Neural progenitor cell (in vitro differentiated cells): ENCODE results near the gene ARF5. TPM values are rescaled to one million over a fixed set of nuclear protein-coding genes. Genes with fewer than 3 reads are reported as not detected.

Experiments
- DNase-seq: peaks from one replicate; pipeline ENCODE4 v3.0.0-alpha.2; 2016; ENCODE audit warnings: low spot score
- H2AFZ ChIP-seq: fragments of 200-600 bp; sonication (generic); replicated peaks from 2 replicates; pipeline ENCODE4 v1.6.1; 2016; ENCODE audit warnings: antibody characterized with exemption
- H3F3A ChIP-seq: fragments of 200-600 bp; sonication (generic); 2 replicates; pipeline ENCODE4 v1.6.1; 2016; ENCODE audit warnings: antibody characterized with exemption, low read depth
- H3K27ac ChIP-seq: fragments of 200-600 bp; sonication (generic); 2 replicates; pipeline ENCODE4 v1.5.1; 2016; ENCODE audit warnings: mild to moderate bottlenecking
- H3K27me3 ChIP-seq: fragments of 200-600 bp; sonication (generic); 2 replicates; pipeline ENCODE4 v1.6.1; 2016; ENCODE audit warnings: mild to moderate bottlenecking, moderate library complexity
- H3K36me3 ChIP-seq: fragments of 200-600 bp; sonication (generic); 2 replicates; pipeline ENCODE4 v1.5.1; 2016
- H3K4me1 ChIP-seq: fragments of 200-600 bp; sonication (generic); 2 replicates; pipeline ENCODE4 v1.6.1; 2016; ENCODE audit warnings: mixed run types
- H3K4me2 ChIP-seq: fragments of 200-600 bp; sonication (generic); 2 replicates; pipeline ENCODE4 v1.6.1; 2016
- H3K4me3 ChIP-seq: fragments of 200-600 bp; sonication (generic); 2 replicates; pipeline ENCODE4 v1.5.1; 2016
- H3K79me2 ChIP-seq: fragments of 200-600 bp; sonication (generic); 2 replicates; pipeline ENCODE4 v1.6.1; 2016; ENCODE audit warnings: low read depth
- H3K9ac ChIP-seq: fragments of 200-600 bp; sonication (generic); 2 replicates; pipeline ENCODE4 v1.6.1; 2016
- H3K9me3 ChIP-seq: fragments of 200-600 bp; sonication (generic); 2 replicates; pipeline ENCODE4 v1.5.1; 2016; ENCODE audit warnings: low read depth
- H4K20me1 ChIP-seq: fragments of 200-600 bp; sonication (generic); 2 replicates; pipeline ENCODE4 v1.6.1; 2016; ENCODE audit warnings: low read depth
- H3K27ac Mint-ChIP-seq: 3 replicates; pipeline ENCODE4 v1.8.0; 2021; ENCODE audit warnings: mixed read lengths
- H3K27me3 Mint-ChIP-seq: 2 replicates; pipeline ENCODE4 v1.8.0; 2022; ENCODE audit warnings: low read depth, mild to moderate bottlenecking, inconsistent platforms, moderate library complexity, mixed read lengths; ENCODE audit not compliant: insufficient read depth
- H3K36me3 Mint-ChIP-seq: 3 replicates; pipeline ENCODE4 v1.8.0; 2021; ENCODE audit warnings: mixed read lengths
- H3K4me1 Mint-ChIP-seq: 3 replicates; pipeline ENCODE4 v1.8.0; 2021; ENCODE audit warnings: mixed read lengths
- H3K4me3 Mint-ChIP-seq: 3 replicates; pipeline ENCODE4 v1.8.0; 2021; ENCODE audit warnings: mild to moderate bottlenecking, moderate library complexity, mixed read lengths
- H3K9me3 Mint-ChIP-seq: 3 replicates; pipeline ENCODE4 v1.8.0; 2020; ENCODE audit warnings: mixed read lengths
- EZH2 ChIP-seq: fragments of 200-600 bp; sonication (generic); IDR thresholded peaks from 2 replicates; pipeline ENCODE4 v1.6.1; 2017; ENCODE audit warnings: antibody characterized with exemption, mild to moderate bottlenecking, moderate library complexity
- EZH2phosphoT487 ChIP-seq: fragments of 200-600 bp; sonication (generic); IDR thresholded peaks from 2 replicates; pipeline ENCODE4 v1.6.1; 2017; ENCODE audit warnings: antibody characterized with exemption
- total RNA-seq: library from RNA; depleted of rRNA; stranded (reverse); fragments of >200 nt; gene quantifications from 2 replicates; pipeline ENCODE4 v1.2.3, GENCODE V29; 2015; ENCODE audit warnings: low replicate concordance
- TF ChIP-seq, protein P1 (sequence below): fragments of 200-600 bp; sonication (generic); IDR thresholded peaks from 2 replicates; pipeline ENCODE4 v1.5.1; 2017; ENCODE audit warnings: antibody characterized with exemption, mild to moderate bottlenecking

Gene ARF5
- total RNA-seq, 1 donor from 2014 or later: 229 TPM

DNA sequence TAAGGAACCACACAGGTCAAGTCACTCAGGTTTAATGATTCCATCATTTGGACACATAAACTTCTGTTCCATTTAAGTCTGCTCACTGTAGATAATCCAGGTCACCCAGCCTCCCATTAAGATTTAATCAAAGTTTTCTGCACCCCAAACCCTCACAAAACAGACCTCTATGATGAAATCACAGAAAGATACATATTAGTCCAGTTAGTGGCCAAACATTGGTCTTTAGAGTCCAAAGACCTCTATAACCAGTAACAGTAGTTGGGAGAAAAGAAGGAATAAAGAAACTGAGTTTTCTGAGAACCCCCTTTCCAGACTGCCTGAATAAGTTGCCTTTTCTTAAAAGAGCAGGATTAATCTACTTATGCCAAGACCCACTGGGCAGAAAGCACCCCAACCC, 7.6 kb upstream of the ARF5 start:
- Mint-ChIP-seq H3K4me3 (no peak overlapping the region), H3K27me3 (peaks cover 3% of the 10 kb centered on the region), H3K36me3 (peaks cover 9% of the 10 kb centered on the region), H3K4me1 (peaks cover 15% of the 10 kb centered on the region), H3K27ac (no peak overlapping the region), H3K9me3 (no peaks in the 10 kb centered on the region)
- H3K79me2 ChIP-seq: peaks cover 21% of the 10 kb centered on the region
- no peak for DNase-seq
- peaks cover 22% of the 10 kb centered on the region for H4K20me1 ChIP-seq
- H3K36me3 ChIP-seq: no peaks in the 10 kb centered on the region
- no peaks in the 10 kb centered on the region for H3K27me3 ChIP-seq
- no peaks in the 10 kb centered on the region for H3K9me3 ChIP-seq
- peaks cover 6% of the 10 kb centered on the region for H3K4me1 ChIP-seq
- TF ChIP-seq EZH2: no peak
- TF ChIP-seq EZH2phosphoT487: no peak
- TF ChIP-seq, protein P1, sequence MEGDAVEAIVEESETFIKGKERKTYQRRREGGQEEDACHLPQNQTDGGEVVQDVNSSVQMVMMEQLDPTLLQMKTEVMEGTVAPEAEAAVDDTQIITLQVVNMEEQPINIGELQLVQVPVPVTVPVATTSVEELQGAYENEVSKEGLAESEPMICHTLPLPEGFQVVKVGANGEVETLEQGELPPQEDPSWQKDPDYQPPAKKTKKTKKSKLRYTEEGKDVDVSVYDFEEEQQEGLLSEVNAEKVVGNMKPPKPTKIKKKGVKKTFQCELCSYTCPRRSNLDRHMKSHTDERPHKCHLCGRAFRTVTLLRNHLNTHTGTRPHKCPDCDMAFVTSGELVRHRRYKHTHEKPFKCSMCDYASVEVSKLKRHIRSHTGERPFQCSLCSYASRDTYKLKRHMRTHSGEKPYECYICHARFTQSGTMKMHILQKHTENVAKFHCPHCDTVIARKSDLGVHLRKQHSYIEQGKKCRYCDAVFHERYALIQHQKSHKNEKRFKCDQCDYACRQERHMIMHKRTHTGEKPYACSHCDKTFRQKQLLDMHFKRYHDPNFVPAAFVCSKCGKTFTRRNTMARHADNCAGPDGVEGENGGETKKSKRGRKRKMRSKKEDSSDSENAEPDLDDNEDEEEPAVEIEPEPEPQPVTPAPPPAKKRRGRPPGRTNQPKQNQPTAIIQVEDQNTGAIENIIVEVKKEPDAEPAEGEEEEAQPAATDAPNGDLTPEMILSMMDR: no peak
- H3K4me3 ChIP-seq: no peak overlapping the region
- H3K4me2 ChIP-seq: no peak overlapping the region
- H3F3A ChIP-seq: no peaks in the 10 kb centered on the region
- no peak overlapping the region for H2AFZ ChIP-seq
- no peak overlapping the region for H3K9ac ChIP-seq
- H3K27ac ChIP-seq: no peak overlapping the region

DNA sequence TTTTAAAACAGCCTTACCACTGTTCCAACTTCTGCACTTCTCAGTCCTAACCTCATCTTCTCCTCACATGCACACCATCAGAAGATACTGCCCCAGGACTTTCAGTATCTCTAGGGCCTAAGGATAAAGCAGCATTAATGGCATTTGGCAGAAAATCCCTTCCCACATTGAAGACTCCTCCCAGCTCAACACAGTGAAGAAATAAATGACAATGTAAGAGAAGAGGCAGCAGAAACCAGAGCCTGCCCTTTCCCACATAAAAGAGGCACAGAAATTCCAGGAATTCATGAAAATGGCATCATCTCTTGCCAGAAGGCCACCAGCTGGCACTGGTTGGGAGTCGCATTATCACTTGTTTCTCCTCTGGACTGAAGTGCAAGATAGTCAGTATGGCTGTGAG, 6.5 kb upstream of the ARF5 start:
- Mint-ChIP-seq H3K9me3 (no peaks in the 10 kb centered on the region), H3K27ac (no peak overlapping the region), H3K4me1 (peaks cover 15% of the 10 kb centered on the region), H3K4me3 (no peak overlapping the region), H3K27me3 (peaks cover 3% of the 10 kb centered on the region), H3K36me3 (peaks cover 11% of the 10 kb centered on the region)
- H2AFZ ChIP-seq: no peak overlapping the region
- H3K79me2 ChIP-seq: peaks cover 21% of the 10 kb centered on the region
- peaks cover 22% of the 10 kb centered on the region for H4K20me1 ChIP-seq
- no peak for DNase-seq
- H3K27ac ChIP-seq: no peak overlapping the region
- peaks cover 6% of the 10 kb centered on the region for H3K4me1 ChIP-seq
- H3F3A ChIP-seq: no peaks in the 10 kb centered on the region
- TF ChIP-seq EZH2phosphoT487: no peak
- no peak for TF ChIP-seq EZH2
- TF ChIP-seq, protein P1: no peak
- peaks cover 10% of the 10 kb centered on the region for H3K27me3 ChIP-seq
- H3K9me3 ChIP-seq: no peaks in the 10 kb centered on the region
- H3K4me2 ChIP-seq: no peak overlapping the region
- H3K4me3 ChIP-seq: no peak overlapping the region
- H3K36me3 ChIP-seq: no peaks in the 10 kb centered on the region
- H3K9ac ChIP-seq: no peak overlapping the region

DNA sequence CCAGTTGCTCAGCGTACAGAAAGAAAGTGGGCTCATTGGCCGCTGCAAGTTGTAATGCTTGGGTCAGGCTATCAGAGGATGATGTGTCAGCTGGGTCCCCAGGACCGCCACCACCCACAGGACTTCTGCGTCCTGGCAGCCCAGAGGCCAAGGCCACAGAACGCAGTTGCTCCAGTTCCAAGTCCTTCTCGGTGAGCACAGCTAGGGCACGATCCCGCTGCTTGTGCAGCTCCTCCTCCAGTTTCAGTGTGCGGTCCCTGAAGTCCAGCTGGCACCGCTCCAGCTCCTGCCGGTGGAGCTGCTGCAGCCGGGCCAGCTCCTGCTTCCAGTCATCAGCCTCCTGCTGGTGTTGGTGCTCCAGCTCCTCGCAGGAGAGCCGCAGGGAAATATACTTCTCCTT, 5.8 kb upstream of the ARF5 start:
- Histone ChIP-seq H4K20me1 (peaks cover 22% of the 10 kb centered on the region), H3K79me2 (peaks cover 21% of the 10 kb centered on the region), H3K4me1 (peaks cover 6% of the 10 kb centered on the region), H3K4me3 (no peak overlapping the region), H3K9me3 (no peaks in the 10 kb centered on the region), H3F3A (peaks cover 4% of the 10 kb centered on the region), H3K27me3 (peaks cover 17% of the 10 kb centered on the region), H3K9ac (no peak overlapping the region), H3K27ac (no peak overlapping the region), H3K4me2 (no peak overlapping the region), H3K36me3 (no peaks in the 10 kb centered on the region), H2AFZ (no peak overlapping the region)
- Mint-ChIP-seq H3K9me3 (no peaks in the 10 kb centered on the region), H3K27me3 (peaks cover 3% of the 10 kb centered on the region), H3K36me3 (peaks cover 11% of the 10 kb centered on the region), H3K27ac (no peak overlapping the region), H3K4me1 (peaks cover 18% of the 10 kb centered on the region), H3K4me3 (no peak overlapping the region)
- TF ChIP-seq EZH2phosphoT487: no peak
- TF ChIP-seq EZH2: no peak
- TF ChIP-seq, protein P1: no peak
- DNase-seq: no peak
